ENCODE measurements around the gene ZDHHC16.

ZDHHC16 gene

GRCh38 chr10:97442277-97442676 lies 3.7 kb upstream of the ZDHHC16 start:
- TF ChIP-seq FOXM1 (IDR thresholded peaks at IDR 0.05; ENCODE audit: borderline replicate concordance, low read depth) (no peak), ZBTB7A (IDR thresholded peaks at IDR 0.05; ENCODE audit: low read depth) (no peak), EP300 (IDR thresholded peaks at IDR 0.05; ENCODE audit: borderline replicate concordance) (no peak), NFIC (IDR thresholded peaks at IDR 0.05) (no peak), YY1 (IDR thresholded peaks at IDR 0.05; ENCODE audit: low read depth) (no peak), USF1 (IDR thresholded peaks at IDR 0.05) (no peak), TEAD4 (IDR thresholded peaks at IDR 0.05) (no peak), EGR1 (IDR thresholded peaks at IDR 0.05) (no peak), REST (IDR thresholded peaks at IDR 0.05; ENCODE audit: low read depth) (no peak), TCF12 (IDR thresholded peaks at IDR 0.05; ENCODE audit: low read depth) (no peak), RAD21 (IDR thresholded peaks at IDR 0.05; ENCODE audit: low read depth) (no peak), MAX (IDR thresholded peaks at IDR 0.05) (no peak), TAF1 (IDR thresholded peaks at IDR 0.05; ENCODE audit: low read depth) (no peak), CREB1 (IDR thresholded peaks at IDR 0.05; ENCODE audit: low read depth) (no peak), CEBPB (IDR thresholded peaks at IDR 0.05) (no peak)

GRCh38 chr10:97444212-97444611 lies 1.8 kb upstream of the ZDHHC16 start:
- TF ChIP-seq FOXM1 (IDR thresholded peaks at IDR 0.05; ENCODE audit: borderline replicate concordance, low read depth) (no peak), YY1 (IDR thresholded peaks at IDR 0.05; ENCODE audit: low read depth) (no peak), ZBTB7A (IDR thresholded peaks at IDR 0.05; ENCODE audit: low read depth) (no peak), MAX (IDR thresholded peaks at IDR 0.05) (no peak), NFIC (IDR thresholded peaks at IDR 0.05) (no peak), EGR1 (IDR thresholded peaks at IDR 0.05) (no peak), TCF12 (IDR thresholded peaks at IDR 0.05; ENCODE audit: low read depth) (no peak), RAD21 (IDR thresholded peaks at IDR 0.05; ENCODE audit: low read depth) (no peak), CEBPB (IDR thresholded peaks at IDR 0.05) (no peak), REST (IDR thresholded peaks at IDR 0.05; ENCODE audit: low read depth) (no peak), CREB1 (IDR thresholded peaks at IDR 0.05; ENCODE audit: low read depth) (no peak), USF1 (IDR thresholded peaks at IDR 0.05) (no peak), TEAD4 (IDR thresholded peaks at IDR 0.05) (no peak), EP300 (IDR thresholded peaks at IDR 0.05; ENCODE audit: borderline replicate concordance) (no peak), TAF1 (IDR thresholded peaks at IDR 0.05; ENCODE audit: low read depth) (no peak)

GRCh38 chr10:97445357-97445721 lies 636 bp upstream of the ZDHHC16 start:
- no peak for TF ChIP-seq TEAD4 (IDR thresholded peaks at IDR 0.05)
- no peak for TF ChIP-seq REST (IDR thresholded peaks at IDR 0.05; ENCODE audit: low read depth)
- no peak for TF ChIP-seq EGR1 (IDR thresholded peaks at IDR 0.05)
- TF ChIP-seq TCF12 (IDR thresholded peaks at IDR 0.05; ENCODE audit: low read depth), result no peak
- no peak for TF ChIP-seq USF1 (IDR thresholded peaks at IDR 0.05)
- TF ChIP-seq RAD21 (IDR thresholded peaks at IDR 0.05; ENCODE audit: low read depth), result no peak
- no peak for TF ChIP-seq EP300 (IDR thresholded peaks at IDR 0.05; ENCODE audit: borderline replicate concordance)
- no peak for TF ChIP-seq MAX (IDR thresholded peaks at IDR 0.05)
- no peak for TF ChIP-seq YY1 (IDR thresholded peaks at IDR 0.05; ENCODE audit: low read depth)
- no peak for TF ChIP-seq NFIC (IDR thresholded peaks at IDR 0.05)

- no peak for TF ChIP-seq REST (IDR thresholded peaks at IDR 0.05; ENCODE audit: low read depth)
- TF ChIP-seq RAD21 (IDR thresholded peaks at IDR 0.05; ENCODE audit: low read depth), result no peak
- TF ChIP-seq CEBPB (IDR thresholded peaks at IDR 0.05), result no peak
- no peak for TF ChIP-seq CREB1 (IDR thresholded peaks at IDR 0.05; ENCODE audit: low read depth)
- no peak for TF ChIP-seq NFIC (IDR thresholded peaks at IDR 0.05)
- no peak for TF ChIP-seq FOXM1 (IDR thresholded peaks at IDR 0.05; ENCODE audit: borderline replicate concordance, low read depth)
- no peak for TF ChIP-seq USF1 (IDR thresholded peaks at IDR 0.05)
- TF ChIP-seq ZBTB7A (IDR thresholded peaks at IDR 0.05; ENCODE audit: low read depth), result no peak
- no peak for TF ChIP-seq EGR1 (IDR thresholded peaks at IDR 0.05)
- no peak for TF ChIP-seq EP300 (IDR thresholded peaks at IDR 0.05; ENCODE audit: borderline replicate concordance)
Observed at GRCh38 chr10:97450828-97451227, 4.9 kb downstream of the ZDHHC16 start.

All from Ishikawa (cell line).